ENCODE measurements around the gene FASTKD1.
"Not testable (repeated sequence)": the region's sequence is repeated elsewhere in the genome, so short reads cannot be mapped to it uniquely, and the experiment has no call there.

The FASTKD1 gene, protein sequence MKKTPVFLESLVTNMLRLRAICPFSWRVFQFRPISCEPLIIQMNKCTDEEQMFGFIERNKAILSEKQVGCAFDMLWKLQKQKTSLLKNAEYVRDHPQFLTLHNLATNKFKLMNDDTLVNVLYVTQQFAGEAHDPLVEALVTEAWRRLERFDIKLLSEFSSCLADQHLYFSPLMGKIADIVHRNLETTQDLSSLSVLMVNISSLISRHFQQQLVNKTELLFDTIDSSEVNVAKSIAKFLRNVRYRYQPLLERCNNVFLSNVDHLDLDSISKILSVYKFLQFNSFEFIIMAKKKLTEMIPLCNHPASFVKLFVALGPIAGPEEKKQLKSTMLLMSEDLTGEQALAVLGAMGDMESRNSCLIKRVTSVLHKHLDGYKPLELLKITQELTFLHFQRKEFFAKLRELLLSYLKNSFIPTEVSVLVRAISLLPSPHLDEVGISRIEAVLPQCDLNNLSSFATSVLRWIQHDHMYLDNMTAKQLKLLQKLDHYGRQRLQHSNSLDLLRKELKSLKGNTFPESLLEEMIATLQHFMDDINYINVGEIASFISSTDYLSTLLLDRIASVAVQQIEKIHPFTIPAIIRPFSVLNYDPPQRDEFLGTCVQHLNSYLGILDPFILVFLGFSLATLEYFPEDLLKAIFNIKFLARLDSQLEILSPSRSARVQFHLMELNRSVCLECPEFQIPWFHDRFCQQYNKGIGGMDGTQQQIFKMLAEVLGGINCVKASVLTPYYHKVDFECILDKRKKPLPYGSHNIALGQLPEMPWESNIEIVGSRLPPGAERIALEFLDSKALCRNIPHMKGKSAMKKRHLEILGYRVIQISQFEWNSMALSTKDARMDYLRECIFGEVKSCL

DNA sequence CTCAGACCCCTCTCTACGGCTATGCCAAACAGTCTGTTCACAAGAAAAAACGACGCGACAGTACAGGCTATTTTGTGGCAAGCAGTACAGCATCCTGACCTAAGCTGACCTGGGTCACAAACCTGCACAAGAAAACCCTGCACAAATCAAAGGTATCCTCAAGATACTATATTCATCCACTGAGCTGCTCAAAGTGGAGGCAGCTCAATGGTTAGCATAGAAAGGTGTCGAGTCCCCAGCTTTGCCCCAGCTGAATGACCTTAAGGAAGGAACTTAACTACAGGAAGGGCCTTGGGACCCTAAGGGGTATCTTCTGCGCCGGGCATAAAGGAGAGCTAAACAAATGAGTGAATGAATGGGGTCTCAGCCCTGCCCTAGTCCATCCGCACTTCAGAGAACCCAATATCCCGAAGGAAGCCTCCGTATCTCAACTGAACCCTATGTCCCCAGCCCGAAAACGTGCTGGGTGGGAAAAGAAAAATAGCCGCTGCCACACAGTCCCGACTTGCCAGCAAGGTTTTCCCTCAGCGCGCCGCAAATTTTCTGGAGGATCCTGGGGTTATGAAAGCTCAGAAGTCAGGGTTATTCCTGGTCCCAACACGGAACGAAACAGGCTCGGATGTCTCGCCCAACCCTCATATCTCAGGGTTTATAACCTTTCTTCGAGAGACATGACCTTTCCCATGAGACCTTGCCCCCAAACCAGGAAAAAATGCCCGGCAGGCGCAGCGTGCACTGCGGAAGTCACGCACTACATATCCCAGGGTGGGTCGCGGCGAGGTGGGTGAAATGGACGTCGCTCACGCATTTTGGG is at the start of gene FASTKD1:
Gene FASTKD1 (minus strand): TSS at position 706 of the 814 bp plus-strand sequence. CDS start 1,836 bp downstream, outside the sequence.
- DNase-seq = peak; percentile 82

DNA sequence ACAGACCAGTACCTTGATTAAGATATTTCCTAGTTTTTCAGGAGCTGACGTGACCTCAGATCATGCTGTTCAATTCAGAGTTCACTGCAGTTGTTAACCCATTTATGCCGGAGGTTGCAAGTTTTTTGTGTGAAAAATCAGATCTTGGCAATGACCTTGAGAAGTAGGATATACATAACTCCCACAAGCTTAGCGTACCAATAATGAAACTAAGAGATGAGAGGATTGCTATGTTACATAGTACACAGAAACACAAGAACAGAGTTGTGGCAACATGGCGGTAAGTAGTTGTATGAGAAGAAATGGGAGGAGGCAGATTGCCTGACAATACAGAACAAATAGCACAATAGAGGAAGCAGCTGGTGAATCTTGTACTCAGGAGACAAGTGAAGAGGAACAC is 49.6 kb upstream of the FASTKD1 start:
- no peak for DNase-seq

DNA sequence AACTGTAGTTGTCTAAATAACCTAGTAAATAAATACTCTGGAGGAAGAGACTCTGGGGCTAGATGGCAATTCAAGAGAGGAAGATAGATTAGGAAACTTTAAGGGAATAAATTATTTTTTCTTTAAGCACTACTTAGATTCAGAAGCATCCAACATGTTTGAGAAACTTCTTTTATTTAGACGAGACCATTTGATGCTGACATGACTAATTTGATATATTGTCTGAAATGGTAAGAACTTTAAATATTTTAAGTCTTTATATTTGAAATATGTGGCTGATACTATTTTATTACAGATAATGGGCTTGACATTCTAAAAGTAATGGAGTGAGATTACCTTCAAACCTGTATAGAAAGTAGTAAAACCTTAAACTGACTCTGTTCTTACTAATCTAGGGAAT is 46.8 kb upstream of the FASTKD1 start:
- no peak for DNase-seq

DNA sequence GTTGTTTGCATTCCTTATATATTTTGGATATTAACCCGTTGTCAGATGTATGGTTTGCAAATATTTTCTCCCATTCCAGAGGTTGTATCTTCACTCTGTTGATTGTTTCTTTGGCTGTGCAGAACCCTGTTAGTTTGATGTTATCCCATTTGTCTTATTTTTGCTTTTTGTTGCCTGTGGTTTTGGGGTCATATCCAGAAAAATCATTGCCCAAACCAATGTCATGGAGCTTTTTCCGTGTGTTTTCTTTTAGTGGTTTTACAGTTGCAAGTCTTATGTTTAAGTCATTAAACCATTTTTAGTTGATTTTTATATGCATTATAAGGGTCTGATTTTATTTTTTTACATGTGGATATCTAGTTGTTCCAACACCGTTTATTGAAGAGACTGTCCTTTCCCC is 46.3 kb upstream of the FASTKD1 start:
- DNase-seq = no peak

DNA sequence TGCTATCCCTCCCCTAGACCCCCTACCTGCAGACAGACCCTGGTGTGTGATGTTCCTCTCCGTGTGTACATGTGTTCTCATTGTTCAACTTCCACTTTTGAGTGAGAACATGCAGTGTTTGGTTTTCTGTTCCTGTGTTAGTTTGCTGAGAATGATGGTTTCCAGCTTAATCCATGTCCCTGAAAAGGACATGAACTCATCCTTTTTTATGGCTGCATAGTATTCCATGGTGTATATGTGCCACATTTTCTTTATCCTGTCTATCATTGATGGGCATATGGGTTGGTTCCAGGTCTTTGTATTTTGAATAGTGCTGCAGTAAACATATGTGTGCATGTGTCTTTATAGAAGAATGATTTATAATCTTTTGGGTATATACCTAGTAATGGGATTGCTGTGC is 42.3 kb upstream of the FASTKD1 start:
- not testable (repeated sequence) for DNase-seq

DNA sequence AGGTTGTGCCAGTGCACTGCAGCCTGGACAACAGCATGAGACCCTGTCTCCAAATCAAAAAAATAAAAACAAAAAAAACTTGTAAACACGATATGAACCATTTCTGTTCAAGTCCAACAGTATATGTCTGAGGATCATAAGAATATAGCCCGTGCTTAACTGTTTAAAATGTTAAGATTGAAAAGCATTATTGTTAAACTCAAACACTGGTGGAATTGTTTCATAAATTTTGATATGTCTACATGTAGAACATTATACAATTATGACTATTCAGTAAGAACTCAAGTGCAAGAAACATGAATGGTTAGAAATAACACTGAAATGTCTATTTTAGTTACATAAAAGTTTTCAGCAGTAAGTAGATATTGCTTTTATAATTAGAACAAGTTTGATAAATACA is 40.2 kb upstream of the FASTKD1 start:
- DNase-seq = no peak

DNA sequence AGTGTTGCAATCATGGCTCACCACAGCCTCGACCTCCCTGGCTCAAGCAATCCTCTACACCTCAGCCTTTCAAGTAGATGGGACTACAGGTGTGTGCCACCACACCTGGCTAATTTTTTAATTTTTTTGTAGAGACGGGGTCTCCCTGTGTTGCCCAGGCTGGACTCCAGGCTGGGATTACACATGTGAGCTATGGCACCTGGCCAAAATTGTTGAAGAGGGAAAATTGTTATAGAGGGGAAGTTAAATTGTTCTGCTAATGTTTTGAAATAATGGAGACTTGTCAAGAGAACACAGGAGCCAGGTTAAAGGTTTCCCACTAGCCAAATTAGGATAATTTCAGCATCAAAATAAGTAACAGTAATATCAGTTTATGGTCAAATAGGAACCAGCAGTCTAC is 35.6 kb upstream of the FASTKD1 start:
- no peak for DNase-seq

DNA sequence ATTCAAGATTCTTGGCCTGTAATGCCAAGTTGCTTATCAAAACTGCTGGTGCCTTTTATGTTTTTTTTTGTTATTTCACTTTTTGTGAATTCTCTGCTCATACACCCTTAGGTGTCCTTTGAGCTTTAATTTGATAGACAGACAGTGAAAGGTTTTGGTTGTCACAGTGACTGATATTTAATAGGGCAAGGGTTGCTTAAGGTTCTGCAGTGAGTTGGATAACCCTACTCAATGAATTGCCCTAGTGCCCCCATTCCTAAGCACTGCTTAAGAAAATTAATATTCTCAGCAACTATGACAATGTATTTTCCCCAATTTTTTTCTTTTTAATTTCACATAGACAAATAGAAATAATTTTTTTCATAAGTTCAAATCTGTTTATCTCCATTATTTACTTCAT is 25.9 kb upstream of the FASTKD1 start:
- no peak for DNase-seq

DNA sequence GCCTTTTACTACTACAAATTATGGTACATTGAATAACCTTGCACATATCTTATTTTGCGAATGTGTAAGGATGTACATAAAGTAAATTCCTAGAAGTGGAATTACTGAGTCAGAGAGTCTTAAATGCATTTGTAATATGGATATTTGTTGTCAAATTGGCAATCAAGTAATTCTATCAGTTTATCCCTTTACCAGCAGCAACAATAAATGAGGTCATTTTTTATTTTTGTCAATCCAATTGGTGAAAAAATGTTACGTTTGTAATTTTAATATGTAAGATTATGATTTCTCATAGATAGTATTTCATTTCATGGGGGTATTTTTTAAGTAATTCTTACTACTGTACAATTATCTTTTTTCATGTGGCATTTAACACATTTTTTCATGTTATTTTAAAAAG is 25.3 kb upstream of the FASTKD1 start:
- DNase-seq = no peak

DNA sequence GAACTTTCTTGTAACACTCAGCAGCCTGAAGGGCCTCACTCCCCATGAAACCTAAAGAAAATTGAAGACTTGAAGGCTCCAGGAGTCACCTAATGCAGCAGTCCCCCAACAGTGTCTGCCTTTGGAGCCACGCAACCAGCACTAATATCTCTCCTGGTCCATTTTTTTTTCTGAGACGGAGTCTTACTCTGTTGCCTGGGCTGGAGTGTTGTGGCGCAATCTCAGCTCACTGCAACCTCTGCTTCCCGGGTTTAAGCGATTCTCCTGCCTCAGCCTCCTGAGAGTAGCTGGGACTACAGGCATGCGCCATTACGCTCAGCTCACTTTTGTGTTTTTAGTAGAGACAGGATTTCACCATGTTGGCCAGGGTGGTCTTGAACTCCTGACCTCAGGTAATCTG is 22.9 kb upstream of the FASTKD1 start:
- not testable (repeated sequence) for DNase-seq

DNA sequence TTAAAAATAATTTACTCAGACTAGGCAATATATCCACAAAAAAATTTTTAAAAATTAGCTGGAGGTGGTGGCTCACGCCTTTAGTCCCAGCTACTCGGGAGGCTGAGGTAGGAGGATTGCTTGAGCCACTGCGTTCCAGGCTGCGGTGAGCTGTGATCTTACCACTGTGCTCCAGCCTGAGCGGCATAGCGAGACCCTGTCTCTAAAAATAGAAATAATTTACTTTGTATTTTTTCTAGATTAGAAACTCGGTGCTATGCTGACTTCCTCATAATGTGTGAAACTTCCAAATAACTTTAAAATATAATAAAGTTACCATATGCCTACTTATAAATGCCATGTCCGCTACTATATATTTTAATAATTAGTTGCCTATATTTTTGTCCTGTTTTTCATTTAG is 17.1 kb upstream of the FASTKD1 start:
- no peak for DNase-seq

DNA sequence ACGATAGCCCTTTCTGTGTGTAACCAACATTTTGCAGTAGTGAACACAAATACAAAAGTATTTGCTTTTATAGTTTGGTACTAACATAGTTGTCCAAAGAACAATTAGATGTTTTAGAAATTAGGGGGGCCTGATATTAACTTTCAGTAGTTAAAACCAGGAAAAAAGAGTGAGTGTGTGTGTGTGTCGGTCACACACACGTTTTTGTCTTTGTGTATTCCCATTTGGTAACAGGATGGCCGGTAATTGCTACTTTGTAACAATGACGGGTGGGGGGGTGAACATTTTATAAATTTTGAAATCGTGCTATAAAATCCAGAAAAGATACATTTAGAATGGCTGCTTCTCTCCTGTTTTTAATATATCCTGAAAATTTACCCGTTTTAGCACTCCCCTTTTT is 12.0 kb upstream of the FASTKD1 start:
- DNase-seq = no peak

DNA sequence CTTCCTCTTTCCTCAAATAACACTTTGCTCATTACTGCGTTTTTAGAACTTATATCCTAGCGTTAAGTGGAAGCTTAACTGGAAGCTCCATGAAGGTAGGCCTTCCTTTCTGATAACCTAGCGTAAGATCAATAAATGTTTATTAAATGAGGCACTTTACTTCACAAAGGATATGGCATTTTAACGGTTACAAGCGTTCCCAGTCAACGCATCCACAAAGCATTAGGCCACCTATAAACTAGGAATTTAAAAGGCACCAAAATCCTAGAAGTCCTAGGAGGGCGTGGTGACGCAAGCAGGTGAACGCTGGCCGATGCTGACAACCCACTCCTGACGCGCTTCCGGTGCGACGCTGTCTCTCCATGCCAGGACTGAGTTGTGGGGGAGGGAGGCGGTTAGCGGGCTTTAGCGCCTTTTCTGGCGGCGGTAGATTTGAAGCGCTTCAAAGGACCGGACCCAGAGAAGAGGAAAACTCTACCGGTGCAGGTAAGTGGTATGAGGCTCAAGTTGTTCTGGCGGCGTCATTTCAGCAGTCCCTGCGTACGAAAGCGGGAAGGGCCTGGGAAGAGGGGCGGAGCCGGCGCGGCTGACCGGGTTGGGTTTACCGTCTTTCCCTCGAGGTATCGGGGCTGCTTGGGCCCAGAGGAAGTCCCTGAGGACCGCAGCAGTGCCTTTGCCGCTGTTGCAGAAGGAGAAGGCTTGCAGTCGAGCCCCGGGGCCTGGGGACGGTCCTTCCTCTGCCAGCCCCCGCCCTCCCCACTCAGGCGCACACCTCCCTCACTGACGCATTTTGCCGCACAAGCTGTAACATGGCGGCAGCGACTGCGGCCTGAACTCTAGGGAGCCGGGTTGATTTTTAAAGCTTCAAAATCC is 10.6 kb upstream of the FASTKD1 start, which contains the start of gene PPIG:
Gene PPIG (plus strand): TSS at position 347 of the 873 bp plus-strand sequence. CDS start 19,691 bp downstream, outside the sequence.
- DNase-seq = peak; percentile 76

DNA sequence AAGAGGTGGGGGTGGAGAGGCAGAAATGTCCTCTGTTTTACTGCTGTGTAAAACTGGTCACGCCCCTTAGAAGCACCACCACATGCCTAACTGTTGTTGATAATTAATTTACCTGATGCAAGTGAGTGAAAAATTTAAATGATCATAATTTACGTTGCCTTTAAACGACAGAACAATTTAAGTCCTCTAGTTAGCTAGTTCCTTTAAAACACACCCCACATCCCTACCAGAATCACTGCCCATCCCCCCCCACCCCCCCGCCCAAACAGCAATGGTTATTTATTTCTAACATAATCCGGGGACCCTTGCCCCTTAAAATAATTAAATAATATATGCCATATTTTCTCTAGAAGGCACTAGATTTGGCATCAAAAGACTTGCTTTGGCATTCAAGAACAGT is 9.9 kb upstream of the FASTKD1 start:
- no peak for DNase-seq

DNA sequence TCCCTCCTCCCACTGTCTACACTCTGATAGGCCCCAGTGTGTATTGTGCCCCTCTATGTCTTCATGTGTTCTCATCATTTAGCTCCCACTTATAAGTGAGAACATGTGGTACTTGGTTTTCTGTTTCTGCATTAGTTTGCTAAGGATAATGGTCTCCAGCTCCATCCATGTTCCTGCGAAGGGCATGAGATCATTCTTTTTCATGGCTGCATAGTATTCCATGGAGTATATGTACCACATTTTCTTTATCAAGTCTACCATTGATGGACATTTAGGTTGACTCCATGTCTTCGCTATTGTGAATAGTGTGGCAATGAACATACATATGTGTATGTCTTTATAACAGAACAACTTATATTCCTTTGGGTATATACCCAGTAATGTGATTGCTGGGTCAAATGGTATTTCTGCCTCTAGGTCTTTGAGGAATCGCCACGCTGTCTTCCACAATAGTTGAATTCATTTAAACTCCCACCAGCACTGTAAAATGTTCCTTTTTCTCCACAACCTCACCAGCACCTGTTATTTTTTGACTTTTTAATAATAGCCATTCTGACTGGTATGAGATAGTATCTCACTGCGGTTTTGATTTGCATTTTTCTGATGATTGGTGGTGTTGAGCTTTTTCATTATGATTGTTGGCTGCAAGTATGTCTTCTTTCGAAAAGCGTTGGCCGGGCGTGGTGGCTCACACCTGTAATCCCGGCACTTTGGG is 9.0 kb upstream of the FASTKD1 start:
- not testable (repeated sequence) for DNase-seq

DNA sequence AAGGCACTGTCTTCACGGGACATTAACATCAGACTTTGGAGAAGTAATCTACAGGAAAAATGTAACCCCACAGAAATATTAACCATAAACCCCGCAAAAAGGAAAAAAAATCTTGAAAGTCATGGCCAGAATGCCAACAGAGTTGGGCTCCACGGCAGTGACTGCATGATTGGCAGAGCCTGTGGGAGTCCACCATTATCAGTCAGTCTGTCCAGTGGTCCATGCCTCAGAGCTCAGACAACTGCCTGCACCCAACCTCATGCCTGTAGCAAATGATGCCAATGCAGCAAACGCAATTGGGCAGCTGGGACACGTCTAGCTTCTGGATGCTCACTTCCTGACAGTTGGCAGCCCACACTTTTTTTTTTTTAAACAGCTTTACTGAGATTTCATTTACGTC is 5.4 kb upstream of the FASTKD1 start:
- DNase-seq = no peak

DNA sequence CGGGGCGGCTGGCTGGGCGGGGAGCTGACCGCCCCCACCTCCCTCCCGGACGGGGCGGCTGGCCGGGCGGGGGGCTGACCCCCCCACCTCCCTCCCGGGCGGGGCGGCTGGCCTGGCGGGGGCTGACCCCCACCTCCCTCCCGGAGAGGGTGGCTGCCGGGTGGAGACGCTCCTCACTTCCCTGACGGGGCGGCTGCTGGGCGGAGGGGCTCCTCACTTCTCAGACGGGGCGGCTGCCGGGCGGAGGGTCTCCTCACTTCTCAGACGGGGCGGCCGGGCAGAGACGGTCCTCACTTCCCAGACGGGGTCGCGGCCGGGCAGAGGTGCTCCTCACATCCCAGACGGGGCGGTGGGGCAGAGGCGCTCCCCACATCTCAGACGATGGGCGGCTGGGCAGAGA is 1.6 kb upstream of the FASTKD1 start:
- not testable (repeated sequence) for DNase-seq

DNA sequence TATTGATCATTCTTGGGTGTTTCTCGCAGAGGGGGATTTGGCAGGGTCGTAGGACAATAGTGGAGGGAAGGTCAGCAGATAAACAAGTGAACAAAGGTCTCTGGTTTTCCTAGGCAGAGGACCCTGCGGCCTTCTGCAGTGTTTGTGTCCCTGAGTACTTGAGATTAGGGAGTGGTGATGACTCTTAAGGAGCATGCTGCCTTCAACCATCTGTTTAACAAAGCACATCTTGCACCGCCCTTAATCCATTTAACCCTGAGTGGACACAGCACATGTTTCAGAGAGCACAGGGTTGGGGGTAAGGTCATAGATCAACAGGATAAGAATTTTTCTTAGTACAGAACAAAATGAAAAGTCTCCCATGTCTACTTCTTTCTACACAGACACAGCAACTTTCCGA is 874 bp upstream of the FASTKD1 start:
- DNase-seq = not testable (repeated sequence)

DNA sequence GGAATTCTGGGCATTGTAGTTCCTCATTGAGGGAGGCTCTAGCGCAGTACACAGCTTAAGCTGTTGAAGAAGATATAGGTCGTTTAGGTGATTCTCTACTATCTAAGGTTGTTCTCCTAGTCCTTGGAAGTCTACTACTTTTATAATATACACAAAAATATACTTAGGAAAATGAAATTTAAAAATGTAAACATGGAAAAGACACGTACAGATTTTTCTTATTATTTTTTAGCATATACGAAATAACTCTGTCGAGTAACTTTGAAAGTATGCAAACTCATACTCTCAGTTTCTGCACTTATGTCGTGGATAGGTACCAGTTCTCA is 272 bp upstream of the FASTKD1 start:
- DNase-seq = no peak

DNA sequence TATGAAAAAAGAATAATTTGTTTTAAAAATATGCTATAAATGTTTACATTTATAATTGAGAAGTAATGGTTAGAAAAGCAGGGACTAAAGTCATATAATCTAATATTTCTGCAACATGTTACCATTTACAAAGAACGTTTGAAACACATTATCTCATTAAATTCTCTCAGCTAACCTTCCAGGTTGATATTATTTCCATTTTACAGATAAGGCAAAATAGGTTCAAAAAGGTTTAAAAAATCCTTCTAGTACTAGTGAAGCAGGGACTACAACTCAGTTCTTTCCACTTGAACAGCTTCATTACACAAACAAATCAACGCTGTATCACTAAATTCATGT is 875 bp downstream of the FASTKD1 start:
- no peak for DNase-seq

DNA sequence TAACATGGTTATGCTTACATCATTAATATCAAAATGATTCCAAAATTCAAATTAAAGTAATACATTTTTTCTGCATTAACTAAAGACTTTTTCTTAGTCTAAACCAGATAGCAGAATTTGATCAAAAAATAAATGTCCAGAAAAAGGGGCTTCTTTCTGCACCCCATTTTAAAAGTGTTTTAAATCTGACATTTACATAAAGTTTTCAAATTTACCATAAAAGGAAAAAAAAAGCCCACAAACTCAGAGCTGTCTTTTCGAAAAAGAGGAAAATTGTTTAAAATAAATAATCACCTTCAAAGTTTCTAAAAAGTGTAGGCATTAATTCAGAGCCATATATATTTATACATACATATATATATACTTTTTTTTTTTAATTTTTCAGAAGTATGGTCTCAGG is 1.5 kb downstream of the FASTKD1 start:
- DNase-seq = no peak

DNA sequence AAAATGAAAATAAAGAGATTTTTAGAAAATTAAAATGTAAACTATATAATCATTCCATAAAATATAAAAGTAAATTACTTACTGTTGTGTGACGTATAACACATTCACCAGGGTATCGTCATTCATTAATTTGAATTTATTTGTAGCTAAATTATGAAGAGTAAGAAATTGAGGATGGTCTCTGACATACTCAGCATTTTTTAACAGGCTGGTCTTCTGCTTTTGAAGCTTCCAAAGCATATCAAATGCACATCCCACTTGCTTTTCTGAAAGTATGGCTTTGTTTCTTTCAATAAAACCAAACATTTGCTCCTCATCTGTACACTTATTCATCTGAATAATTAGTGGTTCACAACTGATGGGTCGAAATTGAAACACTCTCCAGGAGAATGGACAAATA is 2.1 kb downstream of the FASTKD1 start:
- no peak for DNase-seq
